ENCODE results near the gene AUNIP.
"Not testable (repeated sequence)": the region's sequence is repeated elsewhere in the genome, so short reads cannot be mapped to it uniquely, and the experiment has no call there.

AUNIP gene

GRCh38 chr1:25867210-25867991, 8.1 kb upstream of the AUNIP start:
- no peak for DNase-seq (ENCODE audit: low read depth in 2 of 2, low spot score in 1 of 2)

GRCh38 chr1:25866288-25866687, 7.0 kb upstream of the AUNIP start:
- no peak for DNase-seq (ENCODE audit: low read depth in 2 of 2, low spot score in 1 of 2)

GRCh38 chr1:25864434-25864833, 5.2 kb upstream of the AUNIP start:
- no peak for DNase-seq (ENCODE audit: low read depth in 2 of 2, low spot score in 1 of 2)

GRCh38 chr1:25863486-25864262, 4.4 kb upstream of the AUNIP start:
- no peak for DNase-seq (ENCODE audit: low read depth in 2 of 2, low spot score in 1 of 2)

GRCh38 chr1:25862785-25863485, 3.7 kb upstream of the AUNIP start:
- no peak for DNase-seq (ENCODE audit: low read depth in 2 of 2, low spot score in 1 of 2)

- no peak for DNase-seq (ENCODE audit: low read depth in 2 of 2, low spot score in 1 of 2)
These were observed 2.3 kb upstream of the AUNIP start for GRCh38 chr1:25861316-25862286.

GRCh38 chr1:25858494-25858893, 763 bp downstream of the AUNIP start:
- DNase-seq (ENCODE audit: low read depth in 2 of 2, low spot score in 1 of 2), result no peak

GRCh38 chr1:25856856-25857255, 2.4 kb downstream of the AUNIP start:
- DNase-seq (ENCODE audit: low read depth in 2 of 2, low spot score in 1 of 2), result no peak

- no peak for DNase-seq (ENCODE audit: low read depth in 2 of 2, low spot score in 1 of 2)
These were observed 4.7 kb downstream of the AUNIP start for GRCh38 chr1:25854554-25854953.

GRCh38 chr1:25848531-25848930, 10.7 kb downstream of the AUNIP start:
- no peak for DNase-seq (ENCODE audit: low read depth in 2 of 2, low spot score in 1 of 2)

GRCh38 chr1:25847929-25848328, 11.3 kb downstream of the AUNIP start:
- no peak for DNase-seq (ENCODE audit: low read depth in 2 of 2, low spot score in 1 of 2)

GRCh38 chr1:25845664-25846063, 13.6 kb downstream of the AUNIP start:
- no peak for DNase-seq (ENCODE audit: low read depth in 2 of 2, low spot score in 1 of 2)

GRCh38 chr1:25844536-25845337, 14.5 kb downstream of the AUNIP start:
- DNase-seq (ENCODE audit: low read depth in 2 of 2, low spot score in 1 of 2), result no peak

- DNase-seq (ENCODE audit: low read depth in 2 of 2, low spot score in 1 of 2), result no peak
These were observed 15.8 kb downstream of the AUNIP start for GRCh38 chr1:25843483-25843882.

- not testable (repeated sequence) for DNase-seq (ENCODE audit: low read depth in 2 of 2, low spot score in 1 of 2)
These were observed 19.4 kb downstream of the AUNIP start for GRCh38 chr1:25839808-25840207.

- DNase-seq (ENCODE audit: low read depth in 2 of 2, low spot score in 1 of 2), result no peak
These were observed 21.9 kb downstream of the AUNIP start for GRCh38 chr1:25837262-25837875.

GRCh38 chr1:25836695-25837094, 22.6 kb downstream of the AUNIP start:
- DNase-seq (ENCODE audit: low read depth in 2 of 2, low spot score in 1 of 2), result no peak

- DNase-seq (ENCODE audit: low read depth in 2 of 2, low spot score in 1 of 2), result no peak
These were observed 24.4 kb downstream of the AUNIP start for GRCh38 chr1:25834894-25835293.

GRCh38 chr1:25833158-25833557, 26.1 kb downstream of the AUNIP start:
- no peak for DNase-seq (ENCODE audit: low read depth in 2 of 2, low spot score in 1 of 2)
